ENCODE measurements around the gene NUFIP2.

Gene NUFIP2

DNA sequence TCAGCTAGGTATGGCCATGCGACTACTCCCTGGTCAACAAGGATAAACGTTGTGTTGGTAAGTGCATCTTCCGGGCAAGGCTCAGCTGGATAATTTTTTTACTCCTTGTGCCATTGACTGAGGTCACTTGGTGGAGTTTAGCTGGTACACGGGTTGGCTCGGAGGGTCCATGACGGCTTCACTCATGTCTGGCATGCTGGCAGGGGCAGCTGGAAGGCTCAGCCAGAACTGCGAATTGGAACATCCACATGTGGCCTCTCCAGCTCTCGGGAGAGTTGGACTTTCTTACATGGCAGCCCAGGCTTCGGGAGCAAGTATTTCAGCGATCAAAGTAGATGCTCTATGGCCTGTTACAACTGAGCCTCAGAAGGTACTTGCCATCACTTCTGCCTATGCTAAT, 78.8 kb downstream of the NUFIP2 start:
- CTCF ChIA-PET = interaction anchor here (0.6 to 0.7 kb wide), 2 partner anchors 47 to 155 kb away, joined by 3 read pairs; no protein-coding TSS in a partner anchor
- H3K27me3 Mint-ChIP-seq = peaks cover 15% of the 10 kb centered on the region
- H3K4me3 Mint-ChIP-seq = no peak overlapping the region
- H3K27ac Mint-ChIP-seq = no peak overlapping the region
- H3K9me3 Mint-ChIP-seq = no peaks in the 10 kb centered on the region
- DNase-seq = no peak
- peaks cover 9% of the 10 kb centered on the region for H3K4me1 Mint-ChIP-seq
- H3K36me3 Mint-ChIP-seq = no peaks in the 10 kb centered on the region

- H3K4me3 Mint-ChIP-seq = no peak overlapping the region
- no peak for DNase-seq
- H3K27me3 Mint-ChIP-seq = peaks cover 15% of the 10 kb centered on the region
Measured at GRCh38 chr17:29214215-29215146, 79.5 kb downstream of the NUFIP2 start.

DNA sequence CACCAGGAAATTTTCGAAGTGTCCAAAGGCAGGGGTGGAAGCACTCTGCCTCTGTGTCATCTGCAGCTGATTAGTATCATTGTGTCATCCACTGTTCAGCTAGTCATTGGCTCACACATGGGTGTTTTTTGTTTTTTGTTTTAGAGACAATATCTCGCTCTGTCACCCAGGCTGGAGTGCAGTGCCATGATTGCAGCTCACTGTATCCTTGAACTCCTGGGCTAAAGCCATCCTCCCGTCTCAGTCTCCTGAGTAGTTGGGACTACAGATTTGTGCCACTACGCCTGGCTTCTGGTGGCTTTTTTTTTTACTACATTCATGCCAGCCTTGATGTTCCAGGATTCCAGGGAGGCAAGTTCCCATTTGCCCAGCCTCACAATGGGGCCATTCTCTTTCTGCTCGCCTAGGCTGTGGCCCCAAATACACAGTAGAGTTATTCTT, 81.2 kb downstream of the NUFIP2 start:
- Mint-ChIP-seq H3K4me1 (peaks cover 2% of the 10 kb centered on the region), H3K27me3 (peaks cover 16% of the 10 kb centered on the region), H3K27ac (no peak overlapping the region), H3K4me3 (no peak overlapping the region), H3K9me3 (no peaks in the 10 kb centered on the region), H3K36me3 (no peaks in the 10 kb centered on the region)
- DNase-seq = no peak
- CTCF ChIA-PET = interaction anchor here (0.6 to 1.0 kb wide), 3 partner anchors 43 to 104 kb away, joined by 3 to 4 read pairs (median 3); no protein-coding TSS in a partner anchor

More at GRCh38 chr17:29214215-29215146, 79.5 kb downstream of the NUFIP2 start:
- Mint-ChIP-seq H3K27ac (no peak overlapping the region), H3K4me1 (peaks cover 5% of the 10 kb centered on the region), H3K9me3 (no peaks in the 10 kb centered on the region), H3K36me3 (no peaks in the 10 kb centered on the region)
- CTCF ChIA-PET = interaction anchor here (0.7 kb wide), 1 partner anchor 155 kb away, joined by 3 read pairs; no protein-coding TSS in a partner anchor

- H3K27me3 Mint-ChIP-seq = peaks cover 15% of the 10 kb centered on the region
- CTCF ChIA-PET = interaction anchor here (0.6 to 0.9 kb wide), 2 partner anchors 43 to 104 kb away, joined by 3 to 4 read pairs; no protein-coding TSS in a partner anchor
Measured at GRCh38 chr17:29212094-29212631, 81.8 kb downstream of the NUFIP2 start.

DNA sequence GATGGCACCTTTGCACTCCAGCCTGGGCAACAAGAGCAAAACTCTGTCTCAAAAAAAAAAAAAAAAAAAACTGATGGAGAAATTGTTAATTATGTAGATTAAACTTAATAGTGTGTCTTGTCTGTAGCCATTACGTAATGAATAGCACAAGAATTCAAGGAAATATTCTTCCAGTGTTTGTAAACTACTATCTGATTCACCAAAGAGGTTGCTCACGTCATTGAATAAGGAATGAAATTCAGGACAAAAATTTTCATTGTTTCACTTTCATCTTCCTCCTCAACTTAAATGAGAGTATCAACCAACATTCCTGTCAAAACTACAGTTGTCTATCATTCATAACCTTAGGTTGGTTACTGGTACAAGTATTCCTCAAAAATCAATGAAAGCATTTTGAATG, 83.1 kb downstream of the NUFIP2 start:
- Mint-ChIP-seq H3K27me3 (peaks cover 8% of the 10 kb centered on the region), H3K27ac (no peak overlapping the region), H3K4me3 (no peak overlapping the region), H3K4me1 (peaks cover 2% of the 10 kb centered on the region), H3K9me3 (no peaks in the 10 kb centered on the region), H3K36me3 (no peaks in the 10 kb centered on the region)
- CTCF ChIA-PET = no interaction called here
- DNase-seq = no peak

More at GRCh38 chr17:29212094-29212631, 81.8 kb downstream of the NUFIP2 start:
- Mint-ChIP-seq H3K36me3 (no peaks in the 10 kb centered on the region), H3K9me3 (no peaks in the 10 kb centered on the region), H3K4me3 (no peak overlapping the region), H3K4me1 (peaks cover 2% of the 10 kb centered on the region), H3K27ac (no peak overlapping the region)
- no peak for DNase-seq

- H3K36me3 Mint-ChIP-seq = no peaks in the 10 kb centered on the region
- DNase-seq = no peak
- peaks cover 2% of the 10 kb centered on the region for H3K4me1 Mint-ChIP-seq
- H3K27me3 Mint-ChIP-seq = peaks cover 18% of the 10 kb centered on the region
- CTCF ChIA-PET = interaction anchor here (4.7 kb wide), 1 partner anchor 11 kb away, joined by 26 read pairs; no protein-coding TSS in a partner anchor
- H3K9me3 Mint-ChIP-seq = no peaks in the 10 kb centered on the region
- H3K27ac Mint-ChIP-seq = no peak overlapping the region
- no peak overlapping the region for H3K4me3 Mint-ChIP-seq
Measured at GRCh38 chr17:29209073-29209472, 84.9 kb downstream of the NUFIP2 start.

DNA sequence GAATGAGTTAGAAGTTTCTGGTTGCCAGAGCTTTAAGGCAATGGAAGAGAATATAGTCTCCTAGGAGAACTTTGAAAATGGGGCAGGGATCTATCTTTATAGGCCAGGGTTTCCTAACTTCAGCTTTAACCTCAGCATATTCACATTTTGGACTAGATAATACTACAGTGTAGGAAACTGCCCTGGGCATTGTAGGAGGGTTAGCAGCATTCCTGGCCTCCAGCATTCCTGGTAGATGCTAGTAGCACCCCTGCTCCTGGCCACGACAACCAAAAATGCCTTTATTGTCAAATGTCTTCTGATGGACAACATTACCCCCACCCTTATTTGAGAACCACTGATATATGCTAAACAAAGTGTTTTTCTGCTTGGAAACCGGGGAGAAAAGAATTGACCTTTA, 86.0 kb downstream of the NUFIP2 start:
- Mint-ChIP-seq H3K4me1 (peaks cover under 1% of the 10 kb centered on the region), H3K27ac (no peak overlapping the region), H3K4me3 (no peak overlapping the region), H3K36me3 (no peaks in the 10 kb centered on the region), H3K27me3 (peaks cover 19% of the 10 kb centered on the region), H3K9me3 (no peaks in the 10 kb centered on the region)
- DNase-seq = no peak
- CTCF ChIA-PET = interaction anchor here (1.5 to 4.7 kb wide), 3 partner anchors 12 to 59 kb away, joined by 4 to 26 read pairs (median 5); no protein-coding TSS in a partner anchor
